Measurements from ENCODE around the gene SERPINC1. TPM values are rescaled to one million over a fixed set of nuclear protein-coding genes. Genes with fewer than 3 reads are reported as not detected.

The SERPINC1 gene
- total and polyA plus RNA-seq, 9 of the 15 experiments (the other 6 are each of a cell fraction or from before 2014, with no cell fraction given), result 0.07 to 1.2 (median 0.50) TPM

DNA sequence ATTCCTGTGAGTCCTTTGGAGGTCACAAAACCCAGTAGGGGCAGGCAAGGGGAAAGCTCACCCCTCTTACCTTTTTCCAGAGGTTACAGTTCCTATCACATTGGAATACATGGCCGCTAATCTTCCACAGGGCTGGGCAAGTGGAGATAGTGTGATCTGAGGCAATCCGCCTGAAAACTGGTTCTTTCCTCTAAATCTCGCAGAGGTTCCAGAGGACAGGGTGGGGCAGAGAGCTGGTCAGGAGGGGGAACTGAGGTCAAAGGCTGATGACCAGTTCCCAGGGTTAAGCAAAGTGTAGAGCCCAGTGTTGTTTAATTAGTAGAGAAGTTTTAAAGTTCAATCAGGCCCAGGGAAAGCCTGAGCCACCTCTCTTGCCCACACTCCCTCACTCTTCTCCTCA is at the start of gene SERPINC1 (continued):
- TF ChIP-seq HNRNPK (IDR thresholded peaks at IDR 0.05; ENCODE audit: low read depth, low read length, poor library complexity, severe bottlenecking), result no peak
- 0 out of 2 replicates have a peak, but pooled peaks have one; percentile 51 for TF ChIP-seq CEBPB (tag; IDR thresholded peaks at IDR 0.05)
- no peak for TF ChIP-seq ZBTB12 (CRISPR knock-in tag; IDR thresholded peaks at IDR 0.05)
- TF ChIP-seq TCF3 (CRISPR knock-in tag; IDR thresholded peaks at IDR 0.05), result peak; percentile 41
- no peak for TF ChIP-seq DNMT1 (IDR thresholded peaks at IDR 0.05)
- TF ChIP-seq POLR2A (conservative IDR thresholded peaks at IDR 0.05), result no peak
- TF ChIP-seq ZFPM2 (CRISPR knock-in tag; IDR thresholded peaks at IDR 0.05), result no peak
- TF ChIP-seq SP2 (IDR thresholded peaks at IDR 0.05; ENCODE audit: extremely low read depth, low read depth, low read length, poor library complexity, severe bottlenecking), result no peak
- TF ChIP-seq ZNF766 (CRISPR knock-in tag; conservative IDR thresholded peaks at IDR 0.05), result 0 out of 2 replicates have a peak, but pooled peaks have one; percentile 26
- TF ChIP-seq SMAD4 (CRISPR knock-in tag; conservative IDR thresholded peaks at IDR 0.05), result no peak
- TF ChIP-seq ZNF217 (CRISPR knock-in tag; IDR thresholded peaks at IDR 0.05), result no peak
- TF ChIP-seq ZBTB26 (CRISPR knock-in tag; IDR thresholded peaks at IDR 0.05), result no peak
- no peak for TF ChIP-seq ETS2 (tag; IDR thresholded peaks at IDR 0.05; ENCODE audit: borderline replicate concordance, poor library complexity, severe bottlenecking)
- no peak for TF ChIP-seq ETV6 (IDR thresholded peaks at IDR 0.05; ENCODE audit: borderline replicate concordance in 1 of 2, low read depth in 2 of 2, low read length in 1 of 2)
- TF ChIP-seq ETV6 (CRISPR knock-in tag; IDR thresholded peaks at IDR 0.05; ENCODE audit: borderline replicate concordance), result no peak
- TF ChIP-seq, protein P1, sequence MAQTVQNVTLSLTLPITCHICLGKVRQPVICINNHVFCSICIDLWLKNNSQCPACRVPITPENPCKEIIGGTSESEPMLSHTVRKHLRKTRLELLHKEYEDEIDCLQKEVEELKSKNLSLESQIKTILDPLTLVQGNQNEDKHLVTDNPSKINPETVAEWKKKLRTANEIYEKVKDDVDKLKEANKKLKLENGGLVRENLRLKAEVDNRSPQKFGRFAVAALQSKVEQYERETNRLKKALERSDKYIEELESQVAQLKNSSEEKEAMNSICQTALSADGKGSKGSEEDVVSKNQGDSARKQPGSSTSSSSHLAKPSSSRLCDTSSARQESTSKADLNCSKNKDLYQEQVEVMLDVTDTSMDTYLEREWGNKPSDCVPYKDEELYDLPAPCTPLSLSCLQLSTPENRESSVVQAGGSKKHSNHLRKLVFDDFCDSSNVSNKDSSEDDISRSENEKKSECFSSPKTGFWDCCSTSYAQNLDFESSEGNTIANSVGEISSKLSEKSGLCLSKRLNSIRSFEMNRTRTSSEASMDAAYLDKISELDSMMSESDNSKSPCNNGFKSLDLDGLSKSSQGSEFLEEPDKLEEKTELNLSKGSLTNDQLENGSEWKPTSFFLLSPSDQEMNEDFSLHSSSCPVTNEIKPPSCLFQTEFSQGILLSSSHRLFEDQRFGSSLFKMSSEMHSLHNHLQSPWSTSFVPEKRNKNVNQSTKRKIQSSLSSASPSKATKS (CRISPR knock-in tag; IDR thresholded peaks at IDR 0.05), result no peak
- TF ChIP-seq ZNF407 (IDR thresholded peaks at IDR 0.05; ENCODE audit: low read depth), result no peak

Data from K562 (cell line).